H1 (cell line): ENCODE measurements around the gene MARS1. TPM values are rescaled to one million over a fixed set of nuclear protein-coding genes. Genes with fewer than 3 reads are reported as not detected.

Experiments used
- CTCF ChIA-PET: fragments of 300-600 bp; sonication (Branson Sonifier 250); formaldehyde crosslinking; loops from one replicate; lab custom pipeline; 2021; ENCODE audit not compliant: partially characterized antibody; lab: Charles Lee
- POLR2A ChIA-PET: fragments of 300-600 bp; sonication (Branson Sonifier 250); formaldehyde crosslinking; loops from one replicate; lab custom pipeline; 2021; ENCODE audit warnings: inconsistent platforms; ENCODE audit not compliant: partially characterized antibody; lab: Charles Lee
- DNase-seq, 2 experiments: peaks; one replicate each; pipeline versions ENCODE4 v3.0.0 to v3.0.0-alpha.2; 2010 to 2022; ENCODE audit warnings: low spot score in 2 of 2, low read depth in 1 of 2, mixed read lengths in 1 of 2
- FAIRE-seq: peaks from 2 replicates; lab custom pipeline; 2011; peaks lifted over from hg19 to GRCh38; lab: Jason Lieb, UNC
- H2AFZ ChIP-seq: 2 replicates; pipeline ENCODE4 v1.8.1; 2012; ENCODE audit warnings: low read length, inconsistent platforms
- H2AK5ac ChIP-seq: 2 replicates; pipeline ENCODE4 v1.6.1; 2013; ENCODE audit warnings: low read depth, low read length
- H2BK120ac ChIP-seq: replicated peaks from 2 replicates; pipeline ENCODE3; 2013; ENCODE audit warnings: low read depth, low read length, inconsistent platforms
- H2BK12ac ChIP-seq: 2 replicates; pipeline ENCODE4 v1.6.1; 2013; ENCODE audit warnings: low read depth, low read length
- H2BK15ac ChIP-seq: 2 replicates; pipeline ENCODE4 v1.6.1; 2013; ENCODE audit warnings: low read length
- H2BK20ac ChIP-seq: 2 replicates; pipeline ENCODE4 v1.6.1; 2013; ENCODE audit warnings: low read length
- H2BK5ac ChIP-seq: 2 replicates; pipeline ENCODE4 v1.6.1; 2013; ENCODE audit warnings: low read depth, low read length
- H3K14ac ChIP-seq: 2 replicates; pipeline ENCODE4 v1.6.1; 2013; ENCODE audit warnings: inconsistent platforms; ENCODE audit not compliant: insufficient read length
- H3K18ac ChIP-seq: 2 replicates; pipeline ENCODE4 v1.6.1; 2013; ENCODE audit warnings: low read length; ENCODE audit errors: extremely low read depth
- H3K23ac ChIP-seq: 2 replicates; pipeline ENCODE4 v1.6.1; 2013; ENCODE audit warnings: inconsistent platforms; ENCODE audit not compliant: insufficient read length
- H3K23me2 ChIP-seq: 2 replicates; pipeline ENCODE4 v1.6.1; 2013; ENCODE audit warnings: low read depth, low read length
- H3K27ac ChIP-seq: 2 replicates; pipeline ENCODE4 v1.6.1; 2011; ENCODE audit warnings: low read depth, low read length, inconsistent platforms
- H3K27me3 ChIP-seq, 4 experiments: replicated peaks in 1 of 4; 1 replicate in 1 of 4; 2 replicates in 3 of 4; pipeline versions ENCODE4 v1.6.1 to v1.8.1; 2011 to 2013; ENCODE audit warnings: low read length in 3 of 4, mild to moderate bottlenecking in 3 of 4, inconsistent platforms in 2 of 4, mixed read lengths in 2 of 4, moderate library complexity in 1 of 4; ENCODE audit not compliant: control insufficient read depth in 3 of 4, insufficient read depth in 3 of 4; ENCODE audit errors: extremely low read depth in 1 of 4
- H3K36me3 ChIP-seq, 4 experiments: 2 replicates each; pipeline versions ENCODE4 v1.6.1 to v1.8.1; 2011 to 2013; ENCODE audit warnings: mild to moderate bottlenecking in 4 of 4, low read length in 3 of 4, moderate library complexity in 2 of 4, control low read depth in 1 of 4, inconsistent platforms in 1 of 4; ENCODE audit not compliant: insufficient read depth in 4 of 4, control insufficient read depth in 2 of 4
- H3K4ac ChIP-seq: replicated peaks from 2 replicates; pipeline ENCODE3; 2013; ENCODE audit warnings: low read length, low read depth, mixed read lengths, inconsistent platforms; ENCODE audit not compliant: insufficient read length
- H3K4me1 ChIP-seq, 4 experiments: replicated peaks in 1 of 4; 1 replicate in 1 of 4; 2 replicates in 3 of 4; pipeline versions ENCODE4 v1.6.1 to v1.8.1; 2011 to 2013; ENCODE audit warnings: low read length in 3 of 4, inconsistent platforms in 2 of 4, mixed read lengths in 1 of 4; ENCODE audit not compliant: insufficient read depth in 4 of 4, control insufficient read depth in 3 of 4
- H3K4me2 ChIP-seq, 2 experiments: 2 replicates each; pipeline versions ENCODE4 v1.6.1 to v1.8.1; 2011 to 2013; ENCODE audit warnings: low read depth in 2 of 2, low read length in 2 of 2, control low read depth in 1 of 2, inconsistent platforms in 1 of 2, mild to moderate bottlenecking in 1 of 2; ENCODE audit not compliant: insufficient read depth in 1 of 2
- H3K4me3 ChIP-seq, 4 experiments: fragments of 200-600, 300-600 bp in 1 of 4; sonication (generic), shearing (Covaris generic), sonication (Bioruptor Twin) in 1 of 4; 2 replicates each; pipeline versions ENCODE4 v1.5.1 to v1.8.1; 2011 to 2016; ENCODE audit warnings: low read length in 4 of 4, low read depth in 3 of 4, control low read depth in 2 of 4, inconsistent platforms in 2 of 4, mild to moderate bottlenecking in 2 of 4, mixed read lengths in 1 of 4, moderate library complexity in 1 of 4; ENCODE audit not compliant: insufficient read depth in 2 of 4; ENCODE audit errors: extremely low read depth in 1 of 4
- H3K56ac ChIP-seq: replicated peaks from 2 replicates; pipeline ENCODE3; 2013; ENCODE audit warnings: low read depth, mild to moderate bottlenecking, mixed read lengths, low read length, inconsistent platforms; ENCODE audit not compliant: insufficient read length
- H3K79me1 ChIP-seq: 2 replicates; pipeline ENCODE4 v1.6.1; 2013; ENCODE audit warnings: low read depth, low read length, control low read depth
- H3K79me2 ChIP-seq, 2 experiments: 2 replicates each; pipeline versions ENCODE4 v1.6.1 to v1.8.1; 2012 to 2013; ENCODE audit warnings: low read length in 2 of 2, mild to moderate bottlenecking in 2 of 2, inconsistent platforms in 1 of 2; ENCODE audit not compliant: insufficient read depth in 2 of 2, control insufficient read depth in 1 of 2
- H3K9ac ChIP-seq, 4 experiments: replicated peaks in 1 of 4; 1 replicate in 1 of 4; 2 replicates in 3 of 4; pipeline versions ENCODE4 v1.6.1 to v1.8.1; 2011 to 2013; ENCODE audit warnings: low read depth in 3 of 4, low read length in 3 of 4, control low read depth in 2 of 4, mild to moderate bottlenecking in 2 of 4, moderate library complexity in 2 of 4, inconsistent platforms in 1 of 4; ENCODE audit errors: extremely low read depth in 1 of 4
- H3K9me3 ChIP-seq, 2 experiments: 2 replicates each; pipeline versions ENCODE4 v1.6.1 to v1.8.1; 2012 to 2013; ENCODE audit warnings: mild to moderate bottlenecking in 2 of 2, moderate library complexity in 2 of 2, control low read depth in 1 of 2, inconsistent platforms in 1 of 2, low read depth in 1 of 2, low read length in 1 of 2, mixed read lengths in 1 of 2; ENCODE audit not compliant: insufficient read depth in 2 of 2
- H4K20me1 ChIP-seq, 2 experiments: replicated peaks in 1 of 2; 2 replicates each; pipeline versions ENCODE3 to v1.8.1; 2011 to 2013; ENCODE audit warnings: inconsistent platforms in 2 of 2, low read length in 2 of 2, mild to moderate bottlenecking in 1 of 2; ENCODE audit not compliant: insufficient read depth in 2 of 2, control insufficient read depth in 1 of 2
- H4K5ac ChIP-seq: 2 replicates; pipeline ENCODE4 v1.6.1; 2013; ENCODE audit warnings: low read length, low read depth, mixed read lengths, inconsistent platforms; ENCODE audit not compliant: insufficient read length
- H4K8ac ChIP-seq: 2 replicates; pipeline ENCODE4 v1.8.0; 2013; ENCODE audit warnings: mild to moderate bottlenecking, moderate library complexity, low read length, inconsistent platforms; ENCODE audit not compliant: insufficient read depth; ENCODE audit errors: extremely low read depth
- H4K91ac ChIP-seq: replicated peaks from 2 replicates; pipeline ENCODE3; 2013; ENCODE audit warnings: low read length, mixed read lengths, inconsistent platforms; ENCODE audit not compliant: insufficient read length
- ASH2L ChIP-seq: fragments of 200-600, 300-600 bp; sonication (generic); IDR thresholded peaks from one replicate; pipeline ENCODE4 v1.7.1; 2017; ENCODE audit warnings: low read length
- CBX5 ChIP-seq: fragments of 300-800, 300-1000 bp; sonication (generic); IDR thresholded peaks from 2 replicates; pipeline ENCODE4 v1.7.1; 2016; ENCODE audit warnings: antibody characterized with exemption, low read length, low read depth
- CTBP2 ChIP-seq: IDR thresholded peaks from 2 replicates; pipeline ENCODE4 v1.7.0; 2011; ENCODE audit warnings: borderline replicate concordance, mild to moderate bottlenecking, moderate library complexity, mixed read lengths, low read length; ENCODE audit not compliant: insufficient read depth, insufficient read length
- EP300 ChIP-seq, 2 experiments: IDR thresholded peaks; 1 replicate in 1 of 2; 2 replicates in 1 of 2; pipeline ENCODE4 v1.6.1; 2011 to 2012; ENCODE audit warnings: low read depth in 2 of 2, low read length in 2 of 2, mild to moderate bottlenecking in 2 of 2, borderline replicate concordance in 1 of 2, inconsistent platforms in 1 of 2, moderate library complexity in 1 of 2
- KDM4A ChIP-seq: IDR thresholded peaks from one replicate; pipeline ENCODE4 v1.7.1; 2012; ENCODE audit warnings: low read depth, mild to moderate bottlenecking, moderate library complexity, low read length, inconsistent platforms; ENCODE audit not compliant: severe bottlenecking
- NRF1 ChIP-seq: IDR thresholded peaks from 2 replicates; pipeline ENCODE4 v1.6.1; 2011; ENCODE audit warnings: mild to moderate bottlenecking, low read depth, low read length, improper control_type of control experiment
- RFX5 ChIP-seq: IDR thresholded peaks from 2 replicates; pipeline ENCODE4 v1.6.1; 2011; ENCODE audit warnings: low read depth, low read length, improper control_type of control experiment, borderline replicate concordance
- TAF7 ChIP-seq: optimal IDR thresholded peaks from 2 replicates; pipeline ENCODE3; 2011; ENCODE audit warnings: low read depth, mild to moderate bottlenecking, inconsistent platforms, low read length, moderate library complexity, borderline replicate concordance
- TBP ChIP-seq: IDR thresholded peaks from 2 replicates; pipeline ENCODE4 v1.6.1; 2011; ENCODE audit warnings: low read depth, low read length, improper control_type of control experiment
- TCF12 ChIP-seq: IDR thresholded peaks from 2 replicates; pipeline ENCODE4 v1.6.1; 2011; ENCODE audit warnings: low read depth, mild to moderate bottlenecking, low read length
- TEAD4 ChIP-seq: IDR thresholded peaks from 2 replicates; pipeline ENCODE4 v1.6.1; 2012; ENCODE audit warnings: low read depth, low read length, inconsistent platforms, mixed read lengths
- WGBS, 2 experiments: shearing (Covaris generic) in 1 of 2; methylation state at CpG; one replicate each; pipeline versions ENCODE4 v1.1.6 to v1.1.7; 2013 to 2015; ENCODE audit warnings: low lambda C conversion rate in 2 of 2, mixed read lengths in 2 of 2, inconsistent platforms in 1 of 2, low coverage in 1 of 2, missing lambda C conversion rate in 1 of 2; ENCODE audit not compliant: insufficient replicate concordance in 2 of 2, insufficient coverage in 1 of 2, insufficient read length in 1 of 2; ENCODE audit errors: extremely low coverage in 1 of 2, missing lambda C conversion rate in 1 of 2; 5-methylcytosine and 5-hydroxymethylcytosine counted together
- polyA plus RNA-seq, 7 experiments: library from polyadenylated mRNA; depleted of rRNA in 3 of 7; stranded (reverse) in 5 of 7; unstranded in 2 of 7; fragments of >200 nt in 5 of 7; fragments of 200-250 nt in 2 of 7; gene quantifications; 1 replicate in 5 of 7; 2 replicates in 1 of 7; 4 replicates in 1 of 7; pipeline versions ENCODE4 v1.2.1 to v1.2.3, GENCODE V29; 2011 to 2013; ENCODE audit warnings: missing spikeins in 2 of 7, mixed read lengths in 2 of 7
- total RNA-seq: library from RNA; stranded (reverse); fragmentation: NEBNext Ultra II Directional; extraction: Animal tissue kit (Norgen Biotek cat#: 25700); gene quantifications from 2 replicates; pipeline ENCODE4 v1.2.1, GENCODE V29; 2021

The MARS1 gene
- total and polyA plus RNA-seq, 2 of the 8 experiments (the other 6 are each of a cell fraction or from before 2014, with no cell fraction given) = 194 to 407 TPM

DNA sequence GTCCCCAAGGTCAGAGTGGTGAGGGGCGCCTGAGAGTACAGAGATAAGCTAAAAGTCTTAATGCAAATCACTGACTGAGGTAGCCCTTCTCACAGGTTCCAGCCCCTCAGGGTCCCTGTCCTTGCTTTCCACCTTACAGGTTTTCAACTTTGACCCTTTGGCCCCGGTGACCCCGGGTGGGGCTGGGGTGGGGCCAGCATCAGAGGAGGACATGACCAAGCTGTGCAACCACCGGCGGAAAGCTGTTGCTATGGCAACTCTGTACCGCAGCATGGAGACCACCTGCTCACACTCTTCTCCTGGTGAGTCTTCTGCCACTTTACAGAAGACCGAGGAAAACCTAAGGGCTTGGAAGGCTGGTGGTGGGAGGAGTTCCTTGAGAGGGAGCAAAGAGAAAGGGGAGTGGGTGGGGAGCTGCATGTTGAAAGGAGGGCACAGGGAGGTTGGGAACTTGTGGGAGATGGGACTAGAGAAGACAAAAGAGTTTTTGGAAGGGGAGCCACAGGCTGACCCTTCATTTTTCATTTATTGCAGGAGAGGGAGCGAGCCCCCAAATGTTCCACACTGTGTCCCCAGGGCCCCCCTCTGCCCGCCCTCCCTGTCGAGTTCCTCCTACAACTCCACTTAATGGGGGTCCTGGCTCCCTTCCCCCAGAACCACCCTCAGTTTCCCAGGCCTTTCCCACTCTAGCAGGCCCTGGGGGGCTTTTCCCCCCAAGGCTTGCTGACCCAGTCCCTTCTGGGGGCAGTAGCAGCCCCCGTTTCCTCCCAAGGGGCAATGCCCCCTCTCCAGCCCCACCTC is 37.1 kb downstream of the MARS1 start:
- ChIA-PET CTCF (interaction anchor here (0.8 to 4.8 kb wide), 11 partner anchors 8 to 100 kb away, joined by 3 to 29 read pairs (median 4); no protein-coding TSS in a partner anchor), POLR2A (interaction anchor here (0.6 to 7.3 kb wide), 21 partner anchors 7 to 225 kb away, joined by 3 to 56 read pairs (median 6); partner anchors contain the start of genes DCTN2, OS9 and PIP4K2C)
- H3K4ac ChIP-seq = no peak overlapping the region
- H3K4me1 ChIP-seq = peaks cover 8 to 18% (median 10%) of the 10 kb centered on the region in 4 experiments
- no peak overlapping the region for H2AK5ac ChIP-seq
- H3K9ac ChIP-seq = no peak overlapping the region
- 82% methylated on average over 10 of the region's 11 CpGs; no CpG with 5 or more reads in 1 of the 2 experiments for WGBS, 2 experiments
- H4K5ac ChIP-seq = no peak overlapping the region
- TF ChIP-seq EP300 (IDR thresholded peaks at IDR 0.05; ENCODE audit: borderline replicate concordance in 1 of 2, low read depth in 2 of 2, low read length in 2 of 2) = no peak
- TF ChIP-seq TCF12 = no peak
- TF ChIP-seq TBP = no peak
- no peak for TF ChIP-seq ASH2L
- TF ChIP-seq TAF7 = no peak
- no peak for TF ChIP-seq TEAD4
- no peak for TF ChIP-seq CTBP2
- no peak for TF ChIP-seq RFX5
- TF ChIP-seq CBX5 = no peak
- no peak for TF ChIP-seq KDM4A
- no peak for TF ChIP-seq NRF1
- TF ChIP-seq, all 59 proteins: peak for 0
- Histone ChIP-seq H3K79me1 (no peaks in the 10 kb centered on the region; the same call in 1 of the 2 replicates), H2AFZ (no peak overlapping the region), H3K4me3 (no peak overlapping the region), H3K27ac (no peak overlapping the region), H3K23me2 (peaks cover 11% of the 10 kb centered on the region), H3K36me3 (peaks cover 2 to 40% (median 11%) of the 10 kb centered on the region in 4 experiments; a peak in 6 of 8 replicates), H3K14ac (no peak overlapping the region), H3K79me2 (peaks cover 0 to 9% of the 10 kb centered on the region in 2 experiments; a peak in 1 of 4 replicates), H3K27me3 (no peaks in the 10 kb centered on the region), H2BK5ac (no peak overlapping the region), H2BK12ac (no peak overlapping the region), H3K9me3 (no peaks in the 10 kb centered on the region), H3K4me2 (no peak overlapping the region; a peak in 1 of 4 replicates), H3K18ac (no peak overlapping the region), H4K20me1 (peaks cover 2 to 13% of the 10 kb centered on the region in 2 experiments), H2BK15ac (no peak overlapping the region), H2BK120ac (no peak overlapping the region), H4K91ac (no peak overlapping the region), H3K56ac (no peak overlapping the region), H4K8ac (peak overlapping the region; percentile 5; the same call in 1 of the 2 replicates), H2BK20ac (no peak overlapping the region), H3K23ac (no peak overlapping the region)
- DNase-seq (no peak), FAIRE-seq (no peak)
